Natural killer cell (primary cell): ENCODE data around the gene POGLUT3. TPM values are rescaled to one million over a fixed set of nuclear protein-coding genes. Genes with fewer than 3 reads are reported as not detected.
A peak's percentile ranks its signal among the peaks of the same experiment; 100 is the strongest.

ENCODE experiments used
- ATAC-seq, 3 donors: fragments of 150-1000 bp in 2 of 3; fragments of 200-7000 bp in 1 of 3; cut with Tn5 transposase; 1 replicate in 1 of 3; 2 replicates in 2 of 3; pipeline ENCODE4 v1.10.0; 2021; ENCODE audit warnings: mild to moderate bottlenecking in 2 of 3, moderate library complexity in 2 of 3
- DNase-seq, 2 donors: peaks; one replicate each; pipeline versions ENCODE4 v3.0.0 to v3.0.0-alpha.2; 2013 to 2021; ENCODE audit warnings: mixed read lengths in 1 of 2
- H3K27ac ChIP-seq: one replicate; pipeline ENCODE4 v1.5.1; 2013; ENCODE audit warnings: mild to moderate bottlenecking, low read length
- H3K27me3 ChIP-seq: one replicate; pipeline ENCODE4 v1.6.1; 2013; ENCODE audit warnings: low read length; ENCODE audit not compliant: control insufficient read depth, insufficient read depth
- H3K36me3 ChIP-seq: one replicate; pipeline ENCODE4 v1.6.1; 2013; ENCODE audit warnings: low read length; ENCODE audit not compliant: control insufficient read depth, insufficient read depth
- H3K4me1 ChIP-seq: one replicate; pipeline ENCODE4 v1.6.1; 2013; ENCODE audit warnings: low read length; ENCODE audit not compliant: control insufficient read depth, insufficient read depth
- H3K4me3 ChIP-seq: one replicate; pipeline ENCODE4 v1.5.1; 2013; ENCODE audit warnings: low read length
- H3K9me3 ChIP-seq: one replicate; pipeline ENCODE4 v1.6.1; 2013; ENCODE audit warnings: low read length; ENCODE audit not compliant: control insufficient read depth, insufficient read depth
- H3K27ac Mint-ChIP-seq, 2 donors: one replicate each; pipeline ENCODE4 v1.8.0; 2022; ENCODE audit warnings: mild to moderate bottlenecking in 2 of 2, mixed read lengths in 2 of 2, moderate library complexity in 1 of 2
- H3K27me3 Mint-ChIP-seq, 2 donors: one replicate each; pipeline ENCODE4 v1.8.0; 2022; ENCODE audit warnings: low read depth in 2 of 2, mixed read lengths in 2 of 2
- H3K36me3 Mint-ChIP-seq: one replicate; pipeline ENCODE4 v1.8.0; 2022; ENCODE audit warnings: mixed read lengths
- H3K4me1 Mint-ChIP-seq, 2 donors: one replicate each; pipeline ENCODE4 v1.8.0; 2022; ENCODE audit warnings: mixed read lengths in 2 of 2
- H3K4me3 Mint-ChIP-seq: one replicate; pipeline ENCODE4 v1.8.0; 2022; ENCODE audit warnings: mild to moderate bottlenecking, moderate library complexity, mixed read lengths
- H3K9me3 Mint-ChIP-seq, 2 donors: one replicate each; pipeline ENCODE4 v1.8.0; 2022; ENCODE audit warnings: mixed read lengths in 2 of 2
- CTCF ChIP-seq: fragments of 200-600 bp; IDR thresholded peaks from one replicate; pipeline ENCODE4 v1.8.0; 2022; ENCODE audit warnings: antibody characterized with exemption
- WGBS: methylation state at CpG from one replicate; pipeline ENCODE4 v1.1.7; 2013; ENCODE audit warnings: missing lambda C conversion rate; ENCODE audit not compliant: insufficient coverage; 5-methylcytosine and 5-hydroxymethylcytosine counted together
- intact Hi-C: fragments of 100-400 bp; cut with micrococcal nuclease; formaldehyde crosslinking; loops from one replicate; pipeline ENCODE4 v1.14.2; 2022
- total RNA-seq, 4 donors: library from RNA; stranded (reverse); fragments of 120-200 nt in 1 of 4; gene quantifications; one replicate each; pipeline versions ENCODE4 v1.2.3 to v1.2.4, GENCODE V29; 2013 to 2022

POGLUT3 gene
- total RNA-seq, 3 donors from 2014 or later (not counting 1 experiment from before 2014, with no cell fraction given) = 9.1 to 12.8 (median 10.8) TPM

- Mint-ChIP-seq H3K36me3 (no peaks in the 10 kb centered on the region), H3K4me1 (peaks cover 10 to 12% of the 10 kb centered on the region in 2 donors), H3K27ac (peak overlapping the region; percentile 99), H3K4me3 (peak overlapping the region; percentile 99), H3K9me3 (no peaks in the 10 kb centered on the region), H3K27me3 (no peaks in the 10 kb centered on the region)
- intact Hi-C loops = loop anchor here (2.0 to 5.0 kb wide), 2 partner anchors 244 to 458 kb away; partner anchors contain the start of genes ATM, CUL5 and NPAT
- WGBS = 54% methylated on average over 7 of the region's 7 CpGs
- DNase-seq = no peak
- no peak for ATAC-seq
- no peak for TF ChIP-seq CTCF
- Histone ChIP-seq H3K9me3 (no peaks in the 10 kb centered on the region), H3K4me3 (peak overlapping the region; percentile 85), H3K27me3 (no peaks in the 10 kb centered on the region), H3K27ac (peak overlapping the region; percentile 99), H3K36me3 (no peaks in the 10 kb centered on the region), H3K4me1 (peaks cover 11% of the 10 kb centered on the region)
Observed at GRCh38 chr11:108466405-108466804, 31.8 kb downstream of the POGLUT3 start.

- Histone ChIP-seq H3K4me1 (no peaks in the 10 kb centered on the region), H3K27ac (no peak overlapping the region), H3K9me3 (no peaks in the 10 kb centered on the region), H3K4me3 (no peak overlapping the region), H3K27me3 (no peaks in the 10 kb centered on the region), H3K36me3 (no peaks in the 10 kb centered on the region)
- TF ChIP-seq CTCF = no peak
- ATAC-seq (no peak), DNase-seq (no peak)
- peaks cover 5% of the 10 kb centered on the region in 2 donors for H3K9me3 Mint-ChIP-seq
- H3K4me1 Mint-ChIP-seq = no peaks in the 10 kb centered on the region
- no CpG with 5 or more reads among the region's 2 CpGs for WGBS
- peaks cover 9% of the 10 kb centered on the region for H3K36me3 Mint-ChIP-seq
- H3K27me3 Mint-ChIP-seq = peaks cover 0 to 6% of the 10 kb centered on the region in 2 donors
- intact Hi-C loops = no loop called here
- no peak overlapping the region for H3K27ac Mint-ChIP-seq
- H3K4me3 Mint-ChIP-seq = no peak overlapping the region
Observed at GRCh38 chr11:108453207-108453835, 44.9 kb downstream of the POGLUT3 start.

Other genes starting within 250 kb of the POGLUT3 start
- gene C11orf65, start 30.9 kb downstream of the POGLUT3 start, total RNA-seq = under 1 TPM; 0.14 to 0.68 (median 0.45) TPM
- 1 to 10 TPM; 1.5 to 5.4 (median 2.6) TPM for gene EXPH5, start 95.4 kb upstream of the POGLUT3 start, total RNA-seq
- gene DDX10, start 166.7 kb upstream of the POGLUT3 start, total RNA-seq = 10 to 100 TPM; 23.4 to 30.9 (median 24.9) TPM